HG02623 (cell line): ENCODE measurements around the gene AK8.
"Not testable (repeated sequence)": the region's sequence is repeated elsewhere in the genome, so short reads cannot be mapped to it uniquely, and the experiment has no call there.

Experiments
- ATAC-seq: cut with Tn5 transposase; IDR thresholded peaks from one replicate; pipeline ENCODE4 v1.9.1; 2021; ENCODE audit warnings: moderate library complexity; ENCODE audit not compliant: unreplicated experiment

AK8 gene

GRCh38 chr9:132721661-132722060 lies 156.4 kb downstream of the AK8 start:
- no peak for ATAC-seq

- not testable (repeated sequence) for ATAC-seq
Observed at GRCh38 chr9:132718381-132718928, 159.6 kb downstream of the AK8 start.

- ATAC-seq: no peak
Observed at GRCh38 chr9:132717326-132717945, 160.6 kb downstream of the AK8 start.

- no peak for ATAC-seq
Observed at GRCh38 chr9:132716007-132716406, 162.1 kb downstream of the AK8 start.

GRCh38 chr9:132712753-132713152 lies 165.3 kb downstream of the AK8 start:
- no peak for ATAC-seq

GRCh38 chr9:132711846-132712245 lies 166.2 kb downstream of the AK8 start:
- no peak for ATAC-seq

- ATAC-seq: not testable (repeated sequence)
Observed at GRCh38 chr9:132711152-132711551, 166.9 kb downstream of the AK8 start.

- ATAC-seq: no peak
Observed at GRCh38 chr9:132710333-132710732, 167.8 kb downstream of the AK8 start.

- ATAC-seq: no peak
Observed at GRCh38 chr9:132708769-132709430, 169.2 kb downstream of the AK8 start.

- ATAC-seq: no peak
Observed at GRCh38 chr9:132708239-132708638, 169.8 kb downstream of the AK8 start.

- ATAC-seq: no peak
Observed at GRCh38 chr9:132703336-132703735, 174.7 kb downstream of the AK8 start.

- no peak for ATAC-seq
Observed at GRCh38 chr9:132702254-132702653, 175.8 kb downstream of the AK8 start.

GRCh38 chr9:132699956-132700355 lies 178.1 kb downstream of the AK8 start:
- ATAC-seq: no peak

- ATAC-seq: no peak
Observed at GRCh38 chr9:132698989-132699388, 179.1 kb downstream of the AK8 start.

GRCh38 chr9:132697230-132697629 lies 180.9 kb downstream of the AK8 start:
- no peak for ATAC-seq

GRCh38 chr9:132694144-132694543 lies 183.9 kb downstream of the AK8 start:
- no peak for ATAC-seq

- no peak for ATAC-seq
Observed at GRCh38 chr9:132690696-132691095, 187.4 kb downstream of the AK8 start.

- no peak for ATAC-seq
Observed at GRCh38 chr9:132683873-132684272, 194.2 kb downstream of the AK8 start.

- no peak for ATAC-seq
Observed at GRCh38 chr9:132681561-132681960, 196.5 kb downstream of the AK8 start.

- ATAC-seq: no peak
Observed at GRCh38 chr9:132679946-132680625, 198.0 kb downstream of the AK8 start.

- ATAC-seq: no peak
Observed at GRCh38 chr9:132677976-132678375, 200.1 kb downstream of the AK8 start.
